IMR-90 (cell line): ENCODE measurements around the gene TF. TPM values are rescaled to one million over a fixed set of nuclear protein-coding genes. Genes with fewer than 3 reads are reported as not detected.

ENCODE experiments used
- ATAC-seq: fragments of 200-7000 bp; cut with Tn5 transposase; 2 replicates; pipeline ENCODE4 v1.9.1; 2020; ENCODE audit warnings: low read depth, mild to moderate bottlenecking, moderate library complexity
- BruUV-seq: library from RNA; stranded (reverse); fragments of 400-500 nt; replicated peaks from 2 replicates; lab custom pipeline; 2021; lab: Mats Ljungman, UMichigan
- CTCF ChIA-PET: fragments of 300-600 bp; formaldehyde crosslinking; extraction: SDS; loops from one replicate; lab custom pipeline; 2021; ENCODE audit warnings: antibody characterized with exemption; lab: Yijun Ruan, JAX
- POLR2A ChIA-PET: fragments of 300-600 bp; sonication (Branson Sonifier 250); formaldehyde crosslinking; loops from one replicate; lab custom pipeline; 2022; ENCODE audit warnings: antibody characterized with exemption; ENCODE audit not compliant: unreplicated experiment; lab: Charles Lee
- DNase-seq: peaks from one replicate; pipeline ENCODE4 v3.0.0; 2013
- H2AFZ ChIP-seq: replicated peaks from 2 replicates; pipeline ENCODE3; 2013; ENCODE audit warnings: low read length, mild to moderate bottlenecking; ENCODE audit not compliant: poor library complexity
- H2AK5ac ChIP-seq: 2 replicates; pipeline ENCODE4 v1.6.1; 2013; ENCODE audit warnings: low read depth, low read length, inconsistent platforms
- H2AK9ac ChIP-seq: replicated peaks from 2 replicates; pipeline ENCODE3; 2013; ENCODE audit warnings: mild to moderate bottlenecking, low read depth, low read length, moderate library complexity; ENCODE audit not compliant: poor library complexity
- H2BK120ac ChIP-seq: 2 replicates; pipeline ENCODE4 v1.6.1; 2013; ENCODE audit warnings: low read depth, low read length, inconsistent platforms
- H2BK15ac ChIP-seq: 3 replicates; pipeline ENCODE4 v1.6.1; 2013; ENCODE audit warnings: low read depth, low read length, inconsistent platforms
- H2BK20ac ChIP-seq: 2 replicates; pipeline ENCODE4 v1.6.1; 2013; ENCODE audit warnings: low read depth, mild to moderate bottlenecking, inconsistent platforms, low read length, moderate library complexity
- H2BK5ac ChIP-seq: 2 replicates; pipeline ENCODE4 v1.6.1; 2013; ENCODE audit warnings: mild to moderate bottlenecking, low read depth, low read length, inconsistent platforms; ENCODE audit not compliant: poor library complexity, severe bottlenecking
- H3K14ac ChIP-seq: replicated peaks from 2 replicates; pipeline ENCODE4 v1.6.1; 2013; ENCODE audit warnings: low read depth, low read length, inconsistent platforms
- H3K18ac ChIP-seq: 2 replicates; pipeline ENCODE4 v1.6.1; 2013; ENCODE audit warnings: low read depth, low read length, control low read depth
- H3K23ac ChIP-seq: 2 replicates; pipeline ENCODE4 v1.6.1; 2013; ENCODE audit warnings: low read depth, low read length, inconsistent platforms
- H3K27ac ChIP-seq: 2 replicates; pipeline ENCODE4 v1.5.1; 2013; ENCODE audit warnings: mild to moderate bottlenecking, control low read depth, low read length; ENCODE audit not compliant: insufficient read depth
- H3K27me3 ChIP-seq: 2 replicates; pipeline ENCODE4 v1.6.1; 2013; ENCODE audit warnings: low read length; ENCODE audit not compliant: control insufficient read depth, insufficient read depth
- H3K36me3 ChIP-seq: 2 replicates; pipeline ENCODE4 v1.6.1; 2013; ENCODE audit warnings: low read length, mixed read lengths; ENCODE audit not compliant: control insufficient read depth, insufficient read depth
- H3K4ac ChIP-seq: 2 replicates; pipeline ENCODE4 v1.6.1; 2013; ENCODE audit warnings: low read depth, low read length, inconsistent platforms
- H3K4me1 ChIP-seq: 2 replicates; pipeline ENCODE4 v1.6.1; 2013; ENCODE audit warnings: low read length, mixed read lengths; ENCODE audit not compliant: control insufficient read depth, insufficient read depth
- H3K4me2 ChIP-seq: 2 replicates; pipeline ENCODE4 v1.6.1; 2013; ENCODE audit warnings: low read depth, mild to moderate bottlenecking, control low read depth, low read length, moderate library complexity
- H3K4me3 ChIP-seq: 2 replicates; pipeline ENCODE4 v1.5.1; 2013; ENCODE audit warnings: low read depth, mild to moderate bottlenecking, control low read depth, low read length, moderate library complexity; ENCODE audit not compliant: insufficient read depth
- H3K56ac ChIP-seq: 2 replicates; pipeline ENCODE4 v1.6.1; 2013; ENCODE audit warnings: low read length, inconsistent platforms; ENCODE audit not compliant: insufficient read depth; ENCODE audit errors: extremely low read depth
- H3K79me1 ChIP-seq, 2 experiments: 2 replicates each; pipeline ENCODE4 v1.6.1; 2013; ENCODE audit warnings: low read length in 2 of 2, inconsistent platforms in 1 of 2, low read depth in 1 of 2
- H3K9ac ChIP-seq: 2 replicates; pipeline ENCODE4 v1.6.1; 2013; ENCODE audit warnings: low read depth, low read length, control low read depth
- H3K9me1 ChIP-seq: 2 replicates; pipeline ENCODE4 v1.6.1; 2013; ENCODE audit warnings: low read length, inconsistent platforms; ENCODE audit not compliant: insufficient read depth
- H3K9me3 ChIP-seq: 2 replicates; pipeline ENCODE4 v1.6.1; 2013; ENCODE audit warnings: low read length; ENCODE audit not compliant: control insufficient read depth, insufficient read depth
- H4K20me1 ChIP-seq: 2 replicates; pipeline ENCODE4 v1.6.1; 2013; ENCODE audit warnings: low read length, inconsistent platforms; ENCODE audit not compliant: insufficient read depth
- H4K5ac ChIP-seq: 2 replicates; pipeline ENCODE4 v1.6.1; 2013; ENCODE audit warnings: mild to moderate bottlenecking, low read depth, low read length, control low read depth
- H4K8ac ChIP-seq, 2 experiments: 2 replicates each; pipeline ENCODE4 v1.6.1; 2013; ENCODE audit warnings: low read depth in 2 of 2, low read length in 2 of 2, control low read depth in 1 of 2, inconsistent platforms in 1 of 2
- H4K91ac ChIP-seq: 2 replicates; pipeline ENCODE4 v1.6.1; 2013; ENCODE audit warnings: low read depth, low read length, inconsistent platforms; ENCODE audit not compliant: insufficient read depth
- BHLHE40 ChIP-seq: fragments of 150-350 bp; IDR thresholded peaks from 2 replicates; pipeline ENCODE4 v1.6.1; 2016; ENCODE audit warnings: mild to moderate bottlenecking, low read depth, low read length
- CEBPB ChIP-seq: IDR thresholded peaks from 2 replicates; pipeline ENCODE4 v1.6.1; 2012; ENCODE audit warnings: low read depth, low read length, improper control_type of control experiment
- CHD1 ChIP-seq: IDR thresholded peaks from 2 replicates; pipeline ENCODE4 v1.6.1; 2012; ENCODE audit warnings: low read depth, low read length, improper control_type of control experiment
- ELK1 ChIP-seq: fragments of 150-350 bp; IDR thresholded peaks from 2 replicates; pipeline ENCODE4 v1.6.1; 2016; ENCODE audit warnings: low read depth, mild to moderate bottlenecking, low read length, moderate library complexity, borderline replicate concordance
- FOS ChIP-seq: fragments of 150-350 bp; IDR thresholded peaks from 2 replicates; pipeline ENCODE4 v1.6.1; 2016; ENCODE audit warnings: low read depth, low read length
- MAFK ChIP-seq: IDR thresholded peaks from 2 replicates; pipeline ENCODE4 v1.6.1; 2012; ENCODE audit warnings: low read depth, low read length, improper control_type of control experiment
- MAZ ChIP-seq: IDR thresholded peaks from 2 replicates; pipeline ENCODE4 v1.6.1; 2012; ENCODE audit warnings: low read depth, mild to moderate bottlenecking, low read length, improper control_type of control experiment, moderate library complexity, borderline replicate concordance
- MXI1 ChIP-seq: IDR thresholded peaks from 2 replicates; pipeline ENCODE4 v1.6.1; 2012; ENCODE audit warnings: low read depth, mild to moderate bottlenecking, low read length, moderate library complexity, borderline replicate concordance
- NFE2L2 ChIP-seq: fragments of 150-350 bp; IDR thresholded peaks from 2 replicates; pipeline ENCODE4 v1.6.1; 2016; ENCODE audit warnings: low read depth, mild to moderate bottlenecking, low read length
- POLR2A ChIP-seq: IDR thresholded peaks from 2 replicates; pipeline ENCODE4 v1.6.1; 2012; ENCODE audit warnings: mild to moderate bottlenecking, low read depth, low read length
- RAD21 ChIP-seq: IDR thresholded peaks from 2 replicates; pipeline ENCODE4 v1.6.1; 2012; ENCODE audit warnings: low read length, improper control_type of control experiment
- RCOR1 ChIP-seq: IDR thresholded peaks from 2 replicates; pipeline ENCODE4 v1.6.1; 2012; ENCODE audit warnings: mild to moderate bottlenecking, low read length, improper control_type of control experiment; ENCODE audit not compliant: insufficient replicate concordance
- RFX5 ChIP-seq: IDR thresholded peaks from 2 replicates; pipeline ENCODE4 v1.8.0; 2012; ENCODE audit warnings: low read depth, mild to moderate bottlenecking, low read length, moderate library complexity
- SMC3 ChIP-seq: fragments of 150-350 bp; IDR thresholded peaks from 2 replicates; pipeline ENCODE4 v1.6.1; 2016; ENCODE audit warnings: low read depth, mild to moderate bottlenecking, antibody characterized with exemption, low read length, moderate library complexity
- USF2 ChIP-seq: fragments of 150-350 bp; IDR thresholded peaks from 2 replicates; pipeline ENCODE4 v1.6.1; 2017; ENCODE audit warnings: mild to moderate bottlenecking, antibody characterized with exemption, low read length, low read depth
- WGBS, 2 experiments: methylation state at CpG; one replicate each; pipeline versions ENCODE4 v1.1.5 to v1.1.7; 2013; ENCODE audit warnings: missing lambda C conversion rate in 2 of 2; ENCODE audit not compliant: insufficient read length in 1 of 2; ENCODE audit errors: extremely low coverage in 2 of 2; 5-methylcytosine and 5-hydroxymethylcytosine counted together
- dilution Hi-C: fragments of 300-500 bp; cut with HindIII; formaldehyde crosslinking; loops from one replicate; pipeline ENCODE4 v1.14.3; 2018; ENCODE audit warnings: low sequenced_read_pairs; ENCODE audit not compliant: unreplicated experiment
- in situ Hi-C: fragments of 300-500 bp; cut with MboI; formaldehyde crosslinking; loops from 3 replicates; pipeline ENCODE4 v1.14.3; 2019; ENCODE audit warnings: low sequenced_read_pairs, inconsistent platforms, mixed read lengths
- intact Hi-C: fragments of 100-400 bp; cut with micrococcal nuclease; formaldehyde crosslinking; loops from 2 replicates; pipeline ENCODE4 v1.10.0; 2022
- polyA plus RNA-seq, 3 experiments: library from polyadenylated mRNA; depleted of rRNA; stranded (reverse); fragments of >200 nt; gene quantifications; 2 replicates each; pipeline ENCODE4 v1.2.3, GENCODE V29; 2012; ENCODE audit warnings: low replicate concordance in 1 of 3
- total RNA-seq: library from RNA; depleted of rRNA; stranded (reverse); fragments of >200 nt; gene quantifications from 2 replicates; pipeline ENCODE4 v1.2.3, GENCODE V29; 2012
- TF ChIP-seq, protein P1 (sequence below): conservative IDR thresholded peaks from 2 replicates; pipeline ENCODE4 v1.5.1; 2012; ENCODE audit warnings: mild to moderate bottlenecking, low read depth, low read length, improper control_type of control experiment

The TF gene
- total and polyA plus RNA-seq, 2 of the 4 experiments (the other 2 are of a cell fraction): 0.07 TPM; not detected in 1

- H4K20me1 ChIP-seq: no peaks in the 10 kb centered on the region; the same call in 1 of the 2 replicates
- no peak overlapping the region for H2BK120ac ChIP-seq
- H3K9me1 ChIP-seq: no peaks in the 10 kb centered on the region
- H3K23ac ChIP-seq: no peak overlapping the region
- ChIA-PET CTCF (no interaction called here), POLR2A (no interaction called here)
- in situ Hi-C loops: no loop called here
- intact Hi-C loops: no loop called here
- no peaks in the 10 kb centered on the region for H3K79me1 ChIP-seq
- DNase-seq (no peak), ATAC-seq (no peak)
- H3K9me3 ChIP-seq: no peaks in the 10 kb centered on the region
- no peak overlapping the region for H4K8ac ChIP-seq
- no peak overlapping the region for H2BK20ac ChIP-seq
- H3K27ac ChIP-seq: no peak overlapping the region
- no peak overlapping the region for H2BK15ac ChIP-seq
- WGBS, 2 experiments: no CpG with 5 or more reads among the region's 6 CpGs
- H2AK5ac ChIP-seq: no peak overlapping the region
- H3K27me3 ChIP-seq: peaks cover 4% of the 10 kb centered on the region; the same call in 1 of the 2 replicates
- dilution Hi-C loops: no loop called here
- H3K36me3 ChIP-seq: no peaks in the 10 kb centered on the region
- H2AFZ ChIP-seq: no peak overlapping the region
- H3K4ac ChIP-seq: no peak overlapping the region
- TF ChIP-seq USF2 (no peak), MAZ (no peak), CHD1 (no peak), RAD21 (no peak), FOS (no peak), MAFK (no peak), MXI1 (no peak), ELK1 (no peak), CEBPB (no peak), BHLHE40 (no peak), RCOR1 (no peak), RFX5 (no peak), SMC3 (no peak), POLR2A (no peak), NFE2L2 (no peak)
- TF ChIP-seq, protein P1, sequence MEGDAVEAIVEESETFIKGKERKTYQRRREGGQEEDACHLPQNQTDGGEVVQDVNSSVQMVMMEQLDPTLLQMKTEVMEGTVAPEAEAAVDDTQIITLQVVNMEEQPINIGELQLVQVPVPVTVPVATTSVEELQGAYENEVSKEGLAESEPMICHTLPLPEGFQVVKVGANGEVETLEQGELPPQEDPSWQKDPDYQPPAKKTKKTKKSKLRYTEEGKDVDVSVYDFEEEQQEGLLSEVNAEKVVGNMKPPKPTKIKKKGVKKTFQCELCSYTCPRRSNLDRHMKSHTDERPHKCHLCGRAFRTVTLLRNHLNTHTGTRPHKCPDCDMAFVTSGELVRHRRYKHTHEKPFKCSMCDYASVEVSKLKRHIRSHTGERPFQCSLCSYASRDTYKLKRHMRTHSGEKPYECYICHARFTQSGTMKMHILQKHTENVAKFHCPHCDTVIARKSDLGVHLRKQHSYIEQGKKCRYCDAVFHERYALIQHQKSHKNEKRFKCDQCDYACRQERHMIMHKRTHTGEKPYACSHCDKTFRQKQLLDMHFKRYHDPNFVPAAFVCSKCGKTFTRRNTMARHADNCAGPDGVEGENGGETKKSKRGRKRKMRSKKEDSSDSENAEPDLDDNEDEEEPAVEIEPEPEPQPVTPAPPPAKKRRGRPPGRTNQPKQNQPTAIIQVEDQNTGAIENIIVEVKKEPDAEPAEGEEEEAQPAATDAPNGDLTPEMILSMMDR: no peak
- no peak overlapping the region for H3K18ac ChIP-seq
- no peak overlapping the region for H3K9ac ChIP-seq
- H3K4me1 ChIP-seq: no peaks in the 10 kb centered on the region; the same call in 1 of the 2 replicates
- H3K4me2 ChIP-seq: no peak overlapping the region
- BruUV-seq: no TSS peak
- H3K56ac ChIP-seq: no peak overlapping the region
- H2BK5ac ChIP-seq: no peak overlapping the region
- H4K5ac ChIP-seq: no peak overlapping the region
- no peak overlapping the region for H3K4me3 ChIP-seq
- no peak overlapping the region for H4K91ac ChIP-seq
- no peak overlapping the region for H2AK9ac ChIP-seq
- H3K14ac ChIP-seq: no peak overlapping the region
Observed at GRCh38 chr3:133840767-133841166, 94.6 kb downstream of the TF start.
